GM08714 (cell line): ENCODE measurements around the gene CIDEB.

Experiments
- H3K4me3 ChIP-seq: fragments of 200-500 bp; sonication (Bioruptor generic); 2 replicates; pipeline ENCODE4 v1.5.1; 2014; ENCODE audit warnings: mild to moderate bottlenecking, low read length, inconsistent platforms
- ZNF274 ChIP-seq: IDR thresholded peaks from 2 replicates; pipeline ENCODE4 v1.6.1; 2012; ENCODE audit warnings: mild to moderate bottlenecking, low read depth, low read length

The CIDEB gene

DNA sequence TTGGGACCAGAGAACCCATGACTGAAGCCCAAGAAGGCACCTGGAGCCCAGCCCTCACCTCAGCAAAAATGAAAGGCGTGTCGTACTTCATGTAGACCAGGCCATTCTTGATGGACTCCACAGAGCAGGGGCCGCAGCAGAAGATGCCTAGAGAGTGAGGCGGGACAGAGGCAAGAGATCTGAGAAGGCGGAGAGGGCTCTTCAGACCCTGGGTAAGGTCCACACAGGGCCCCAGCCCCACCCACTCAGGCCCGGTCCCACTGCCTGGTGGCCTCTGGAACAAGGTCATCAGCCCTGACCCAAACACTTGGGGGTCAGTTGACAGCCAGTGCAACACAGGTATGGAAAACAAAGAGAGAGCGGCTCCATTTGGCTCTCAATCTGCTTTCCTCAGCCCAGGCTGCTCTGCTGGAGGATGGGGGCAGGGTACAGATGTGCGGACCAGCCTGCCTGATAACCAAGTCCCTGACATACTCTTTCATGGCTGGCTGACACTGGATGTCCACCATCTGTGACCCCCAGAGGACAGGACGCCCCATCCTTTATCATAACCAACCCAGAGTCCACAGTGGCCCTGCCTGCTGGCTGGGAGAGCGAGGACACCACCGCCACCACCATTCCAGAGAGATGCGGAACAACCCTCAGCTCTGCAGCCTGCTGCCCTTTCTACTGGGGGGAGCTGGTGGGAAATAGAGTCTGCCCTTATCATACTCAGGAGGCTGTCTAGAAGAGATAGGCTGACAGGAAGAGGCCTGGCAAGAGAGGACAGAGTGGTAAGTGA is 51.7 kb downstream of the CIDEB start:
- no peak for TF ChIP-seq ZNF274

DNA sequence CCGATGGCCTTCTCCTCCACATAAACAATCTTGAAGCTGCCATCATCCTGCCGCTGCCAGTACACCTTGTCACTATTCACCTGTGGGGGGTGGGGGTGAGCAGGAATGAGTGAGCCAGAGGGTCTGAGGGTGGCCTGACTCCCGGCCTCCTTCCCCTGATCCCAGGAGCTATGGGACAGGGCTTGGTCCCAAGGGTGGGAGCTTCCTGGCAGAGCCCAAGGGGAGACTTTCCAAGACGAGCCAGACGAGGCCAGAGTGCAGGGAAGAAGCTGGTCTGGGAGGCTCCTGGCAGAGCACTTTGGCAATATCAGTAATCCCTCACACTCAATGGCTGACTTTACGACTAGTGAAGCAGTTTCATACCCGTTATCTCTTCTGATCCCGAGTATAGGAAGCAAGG is 52.3 kb downstream of the CIDEB start:
- H3K4me3 ChIP-seq, result no peak overlapping the region
- TF ChIP-seq ZNF274, result no peak

More for the DNA sequence above, 51.7 kb downstream of the CIDEB start:
- H3K4me3 ChIP-seq, result no peak overlapping the region
